ENCODE results near the gene PADI1. TPM values are rescaled to one million over a fixed set of nuclear protein-coding genes. Genes with fewer than 3 reads are reported as not detected.

Gene PADI1
- total and polyA plus RNA-seq, 2 donors (not counting 1 experiment from before 2014, with no cell fraction given) = not detected

DNA sequence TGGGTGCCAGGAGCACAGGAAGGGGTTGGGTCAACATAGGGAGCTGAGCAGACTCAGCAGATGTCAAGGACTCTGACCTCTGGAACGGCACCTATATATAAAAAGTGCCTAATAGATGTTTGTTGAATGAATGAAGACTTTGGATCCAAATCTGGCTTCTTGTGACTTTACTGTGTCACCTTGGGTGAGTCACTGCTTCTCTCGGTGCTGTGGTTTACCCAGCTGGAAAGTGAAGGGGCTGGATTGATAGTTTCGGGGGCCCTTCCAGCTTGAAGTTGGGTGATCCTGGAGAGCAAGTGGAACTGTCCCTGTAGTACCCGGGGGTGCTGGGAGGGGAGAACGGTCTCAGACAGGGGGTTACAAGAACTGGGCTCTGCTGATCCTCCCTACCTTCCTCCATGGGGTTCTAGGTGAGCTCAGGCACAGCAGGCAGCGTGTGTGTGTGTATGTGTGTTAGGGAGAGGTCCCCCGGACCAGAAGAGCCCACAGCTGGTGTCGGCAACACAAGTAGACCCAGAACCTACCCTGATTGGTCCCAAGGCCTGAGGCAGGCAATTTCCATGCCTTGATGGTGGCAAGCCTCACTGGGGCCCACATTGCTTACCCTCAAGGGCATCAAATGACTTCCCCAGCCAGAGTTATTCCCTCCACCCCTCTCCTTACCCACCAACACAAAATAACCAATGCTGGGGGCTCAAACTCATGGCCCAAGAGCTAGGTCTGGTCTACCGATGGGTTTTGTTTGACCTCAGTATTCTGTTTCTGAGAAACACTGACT is 5.5 kb upstream of the PADI1 start:
- Mint-ChIP-seq H3K27me3 (peaks cover 4% of the 10 kb centered on the region), H3K4me3 (no peak overlapping the region), H3K9me3 (ENCODE audit: insufficient read depth) (no peaks in the 10 kb centered on the region), H3K27ac (no peak overlapping the region), H3K4me1 (peaks cover 3% of the 10 kb centered on the region)
- Histone ChIP-seq H3K4me1 (ENCODE audit: control insufficient read depth in 2 of 2, insufficient read depth in 2 of 2, low read length in 2 of 2) (no peaks in the 10 kb centered on the region), H3K27me3 (replicated peaks in 1 of 4; ENCODE audit: control extremely low read depth in 1 of 4, control insufficient read depth in 3 of 4, insufficient read depth in 4 of 4, low read length in 3 of 4) (no peaks in the 10 kb centered on the region), H3K9ac (ENCODE audit: low read length) (no peak overlapping the region), H3K4me2 (replicated peaks; ENCODE audit: low read depth, low read length, poor library complexity, severe bottlenecking) (no peak overlapping the region), H3K36me3 (replicated peaks in 1 of 2; ENCODE audit: control extremely low read depth in 1 of 2, control insufficient read depth in 1 of 2, extremely low read depth in 1 of 2, insufficient read depth in 2 of 2, low read length in 1 of 2) (no peaks in the 10 kb centered on the region), H4K20me1 (ENCODE audit: control insufficient read depth, insufficient read depth, low read length, poor library complexity, severe bottlenecking) (no peaks in the 10 kb centered on the region), H3K27ac (ENCODE audit: low read length in 2 of 2) (no peak overlapping the region), H3K9me3 (ENCODE audit: control extremely low read depth in 1 of 3, control insufficient read depth in 2 of 3, insufficient read depth in 1 of 3, low read length in 2 of 3) (no peaks in the 10 kb centered on the region), H3K4me3 (ENCODE audit: control extremely low read depth in 1 of 5, extremely low read depth in 1 of 5, insufficient read depth in 1 of 5, low read depth in 2 of 5, low read length in 4 of 5) (no peak overlapping the region), H3K79me2 (ENCODE audit: control insufficient read depth, insufficient read depth, low read length) (no peaks in the 10 kb centered on the region), H2AFZ (ENCODE audit: insufficient read depth, low read depth, low read length, poor library complexity, severe bottlenecking) (no peak overlapping the region)
- no peak for DNase-seq
- CTCF ChIA-PET = interaction anchor here (0.6 to 1.0 kb wide), 3 partner anchors 13 to 1121 kb away, joined by 3 to 4 read pairs (median 4); no protein-coding TSS in a partner anchor
- intact Hi-C loops (cut with micrococcal nuclease) = no loop called here
- WGBS (ENCODE audit: insufficient coverage) = 87% methylated on average over 8 of the region's 9 CpGs
- no peak for ATAC-seq (ENCODE audit: low read depth)
- POLR2A ChIA-PET = no interaction called here
- no peak for TF ChIP-seq EZH2 (IDR thresholded peaks at IDR 0.05; ENCODE audit: borderline replicate concordance, insufficient read depth, low read depth, low read length, poor library complexity, severe bottlenecking)
- TF ChIP-seq, protein P1, sequence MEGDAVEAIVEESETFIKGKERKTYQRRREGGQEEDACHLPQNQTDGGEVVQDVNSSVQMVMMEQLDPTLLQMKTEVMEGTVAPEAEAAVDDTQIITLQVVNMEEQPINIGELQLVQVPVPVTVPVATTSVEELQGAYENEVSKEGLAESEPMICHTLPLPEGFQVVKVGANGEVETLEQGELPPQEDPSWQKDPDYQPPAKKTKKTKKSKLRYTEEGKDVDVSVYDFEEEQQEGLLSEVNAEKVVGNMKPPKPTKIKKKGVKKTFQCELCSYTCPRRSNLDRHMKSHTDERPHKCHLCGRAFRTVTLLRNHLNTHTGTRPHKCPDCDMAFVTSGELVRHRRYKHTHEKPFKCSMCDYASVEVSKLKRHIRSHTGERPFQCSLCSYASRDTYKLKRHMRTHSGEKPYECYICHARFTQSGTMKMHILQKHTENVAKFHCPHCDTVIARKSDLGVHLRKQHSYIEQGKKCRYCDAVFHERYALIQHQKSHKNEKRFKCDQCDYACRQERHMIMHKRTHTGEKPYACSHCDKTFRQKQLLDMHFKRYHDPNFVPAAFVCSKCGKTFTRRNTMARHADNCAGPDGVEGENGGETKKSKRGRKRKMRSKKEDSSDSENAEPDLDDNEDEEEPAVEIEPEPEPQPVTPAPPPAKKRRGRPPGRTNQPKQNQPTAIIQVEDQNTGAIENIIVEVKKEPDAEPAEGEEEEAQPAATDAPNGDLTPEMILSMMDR (IDR thresholded peaks at IDR 0.05) = no peak

DNA sequence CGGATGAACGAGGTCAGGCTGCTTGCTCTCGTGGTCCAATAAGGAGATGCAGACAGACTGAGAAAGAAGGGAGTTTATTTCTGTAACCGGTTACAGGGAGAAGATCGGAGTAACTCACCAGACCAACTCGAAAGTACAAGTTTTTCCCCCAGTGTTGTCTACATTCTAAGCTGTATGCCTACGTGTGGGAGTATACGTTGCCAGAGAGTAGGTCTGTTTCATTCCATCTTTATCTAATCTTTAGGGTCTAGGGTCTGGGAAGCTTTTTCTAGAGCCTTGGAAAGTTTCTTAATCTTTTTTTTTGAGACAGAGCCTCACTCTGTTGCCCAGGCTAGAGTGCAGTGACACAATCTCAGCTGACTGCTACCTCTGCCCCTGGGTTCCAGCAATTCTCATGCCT is 4.7 kb upstream of the PADI1 start:
- H3K9me3 Mint-ChIP-seq (ENCODE audit: insufficient read depth) = no peaks in the 10 kb centered on the region
- H3K4me1 Mint-ChIP-seq = peaks cover 3% of the 10 kb centered on the region
- Histone ChIP-seq H3K27me3 (replicated peaks in 1 of 4; ENCODE audit: control extremely low read depth in 1 of 4, control insufficient read depth in 3 of 4, insufficient read depth in 4 of 4, low read length in 3 of 4) (no peaks in the 10 kb centered on the region), H3K27ac (ENCODE audit: low read length in 2 of 2) (no peak overlapping the region), H3K79me2 (ENCODE audit: control insufficient read depth, insufficient read depth, low read length) (no peaks in the 10 kb centered on the region), H3K4me2 (replicated peaks; ENCODE audit: low read depth, low read length, poor library complexity, severe bottlenecking) (no peak overlapping the region), H3K36me3 (replicated peaks in 1 of 2; ENCODE audit: control extremely low read depth in 1 of 2, control insufficient read depth in 1 of 2, extremely low read depth in 1 of 2, insufficient read depth in 2 of 2, low read length in 1 of 2) (no peaks in the 10 kb centered on the region), H3K4me3 (ENCODE audit: control extremely low read depth in 1 of 5, extremely low read depth in 1 of 5, insufficient read depth in 1 of 5, low read depth in 2 of 5, low read length in 4 of 5) (no peak overlapping the region), H3K9ac (ENCODE audit: low read length) (no peak overlapping the region), H3K9me3 (ENCODE audit: control extremely low read depth in 1 of 3, control insufficient read depth in 2 of 3, insufficient read depth in 1 of 3, low read length in 2 of 3) (no peaks in the 10 kb centered on the region), H3K4me1 (ENCODE audit: control insufficient read depth in 2 of 2, insufficient read depth in 2 of 2, low read length in 2 of 2) (no peaks in the 10 kb centered on the region), H2AFZ (ENCODE audit: insufficient read depth, low read depth, low read length, poor library complexity, severe bottlenecking) (no peak overlapping the region), H4K20me1 (ENCODE audit: control insufficient read depth, insufficient read depth, low read length, poor library complexity, severe bottlenecking) (no peaks in the 10 kb centered on the region)
- DNase-seq = no peak
- no peak overlapping the region for H3K4me3 Mint-ChIP-seq
- ChIA-PET CTCF (interaction anchor here (0.9 kb wide), 1 partner anchor 14 kb away, joined by 4 read pairs; no protein-coding TSS in a partner anchor), POLR2A (no interaction called here)
- H3K27ac Mint-ChIP-seq = no peak overlapping the region
- intact Hi-C loops (cut with micrococcal nuclease) = no loop called here
- H3K27me3 Mint-ChIP-seq = peaks cover 4% of the 10 kb centered on the region
- 92% methylated on average over 3 of the region's 8 CpGs for WGBS (ENCODE audit: insufficient coverage)
- TF ChIP-seq, protein P1 (IDR thresholded peaks at IDR 0.05) = no peak
- no peak for TF ChIP-seq EZH2 (IDR thresholded peaks at IDR 0.05; ENCODE audit: borderline replicate concordance, insufficient read depth, low read depth, low read length, poor library complexity, severe bottlenecking)
- no peak for ATAC-seq (ENCODE audit: low read depth)

All from B cell (primary cell).